GM19035 (cell line): ENCODE results near the gene SLC2A3.
"Not testable (repeated sequence)": the region's sequence is repeated elsewhere in the genome, so short reads cannot be mapped to it uniquely, and the experiment has no call there.

Source experiments
- ATAC-seq: cut with Tn5 transposase; IDR thresholded peaks from one replicate; pipeline ENCODE4 v1.9.1; 2021; ENCODE audit not compliant: unreplicated experiment

The SLC2A3 gene

GRCh38 chr12:7917392-7918267, 18.4 kb downstream of the SLC2A3 start:
- no peak for ATAC-seq

GRCh38 chr12:7916936-7917335, 19.1 kb downstream of the SLC2A3 start:
- ATAC-seq, result no peak

GRCh38 chr12:7915661-7916403, 20.2 kb downstream of the SLC2A3 start:
- no peak for ATAC-seq

GRCh38 chr12:7910106-7910505, 25.9 kb downstream of the SLC2A3 start:
- not testable (repeated sequence) for ATAC-seq

- no peak for ATAC-seq
Observed at GRCh38 chr12:7907009-7907408, 29.0 kb downstream of the SLC2A3 start.

- ATAC-seq, result not testable (repeated sequence)
Observed at GRCh38 chr12:7906303-7906702, 29.7 kb downstream of the SLC2A3 start.

- not testable (repeated sequence) for ATAC-seq
Observed at GRCh38 chr12:7905600-7906125, 30.3 kb downstream of the SLC2A3 start.

- ATAC-seq, result no peak
Observed at GRCh38 chr12:7905071-7905470, 30.9 kb downstream of the SLC2A3 start.

GRCh38 chr12:7902416-7902815, 33.6 kb downstream of the SLC2A3 start:
- not testable (repeated sequence) for ATAC-seq

GRCh38 chr12:7899755-7900154, 36.2 kb downstream of the SLC2A3 start:
- no peak for ATAC-seq

GRCh38 chr12:7896726-7897125, 39.3 kb downstream of the SLC2A3 start:
- not testable (repeated sequence) for ATAC-seq

- no peak for ATAC-seq
Observed at GRCh38 chr12:7892186-7892980, 43.6 kb downstream of the SLC2A3 start.

- no peak for ATAC-seq
Observed at GRCh38 chr12:7884689-7885088, 51.3 kb downstream of the SLC2A3 start.

- not testable (repeated sequence) for ATAC-seq
Observed at GRCh38 chr12:7881736-7882120, 54.3 kb downstream of the SLC2A3 start.

- not testable (repeated sequence) for ATAC-seq
Observed at GRCh38 chr12:7880952-7881735, 54.8 kb downstream of the SLC2A3 start.

- ATAC-seq, result no peak
Observed at GRCh38 chr12:7879246-7879645, 56.7 kb downstream of the SLC2A3 start.

GRCh38 chr12:7877420-7877819, 58.6 kb downstream of the SLC2A3 start:
- ATAC-seq, result no peak

- ATAC-seq, result no peak
Observed at GRCh38 chr12:7872566-7873319, 63.2 kb downstream of the SLC2A3 start, which contains the start of gene SLC2A14. Gene SLC2A14 (minus strand): TSS chr12:7872915. CDS start chr12:7869880, 3,035 bp downstream.

- no peak for ATAC-seq
Observed at GRCh38 chr12:7870335-7870734, 65.7 kb downstream of the SLC2A3 start.
